RWPE2 (cell line): Measurements from ENCODE around the gene FBRSL1.

Experiments
- ATAC-seq: fragments of 200-7000 bp; cut with Tn5 transposase; 3 replicates; pipeline ENCODE4 v1.9.1; 2021; ENCODE audit warnings: low read depth
- DNase-seq: peaks from one replicate; pipeline ENCODE4 v3.0.0-alpha.2; 2020; ENCODE audit warnings: low spot score
- H3K27ac ChIP-seq: fragments of 450-650 bp; 2 replicates; pipeline ENCODE4 v1.5.1; 2017; ENCODE audit warnings: mild to moderate bottlenecking; ENCODE audit not compliant: poor library complexity, severe bottlenecking
- H3K27me3 ChIP-seq: fragments of 250-450 bp; sonication (Bioruptor Pico); 2 replicates; pipeline ENCODE4 v1.5.1; 2021; ENCODE audit warnings: mild to moderate bottlenecking, moderate library complexity; ENCODE audit not compliant: insufficient read depth, poor library complexity, severe bottlenecking
- H3K36me3 ChIP-seq: fragments of 250-450 bp; sonication (Bioruptor Pico); 2 replicates; pipeline ENCODE4 v1.5.1; 2020; ENCODE audit warnings: low read depth, mild to moderate bottlenecking, moderate library complexity
- H3K4me1 ChIP-seq: fragments of 250-450 bp; sonication (Bioruptor Pico); 2 replicates; pipeline ENCODE4 v1.5.1; 2021; ENCODE audit warnings: mild to moderate bottlenecking, moderate library complexity; ENCODE audit not compliant: insufficient read depth, poor library complexity, severe bottlenecking
- H3K4me3 ChIP-seq: fragments of 250-450 bp; sonication (Bioruptor Pico); 2 replicates; pipeline ENCODE4 v1.5.1; 2021; ENCODE audit warnings: mild to moderate bottlenecking, moderate library complexity; ENCODE audit not compliant: severe bottlenecking
- H3K9me3 ChIP-seq: fragments of 250-450 bp; sonication (Bioruptor Pico); 2 replicates; pipeline ENCODE4 v1.5.1; 2021; ENCODE audit warnings: mild to moderate bottlenecking, moderate library complexity; ENCODE audit not compliant: severe bottlenecking
- TF ChIP-seq, protein P1 (sequence below): fragments of 450-650 bp; IDR thresholded peaks from one replicate; pipeline ENCODE4 v1.5.1; 2017; ENCODE audit warnings: mild to moderate bottlenecking, moderate library complexity; ENCODE audit not compliant: poor library complexity, severe bottlenecking

The FBRSL1 gene

DNA sequence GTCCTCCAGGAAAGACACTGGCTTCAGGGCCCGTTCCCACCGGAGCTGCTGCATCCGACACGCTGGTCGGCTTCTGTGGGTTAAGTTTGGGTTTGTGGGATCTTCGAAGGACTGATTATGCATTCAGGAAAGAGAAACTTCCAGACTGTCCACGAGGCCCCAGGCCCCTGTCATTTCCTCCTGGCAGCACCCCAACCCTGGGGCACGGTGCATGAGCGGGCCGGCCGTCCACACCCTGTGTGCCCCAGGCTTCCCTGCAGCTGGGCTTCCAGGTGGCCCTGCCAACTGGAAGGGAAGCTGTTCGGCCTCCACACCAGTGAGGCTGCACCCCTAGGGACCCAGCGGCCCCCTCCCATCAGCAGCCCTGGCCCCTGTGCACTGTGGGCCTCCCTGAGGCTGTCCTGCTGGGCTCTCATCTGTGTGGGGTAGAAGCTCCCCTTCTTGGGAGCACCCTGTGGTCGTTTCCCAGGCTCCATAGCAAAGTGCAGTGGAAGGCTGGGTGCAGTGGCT, 9.3 kb upstream of the FBRSL1 start:
- no peak for DNase-seq
- no peak overlapping the region for H3K4me3 ChIP-seq
- no peak for ATAC-seq
- H3K4me1 ChIP-seq: no peaks in the 10 kb centered on the region
- peaks cover 12% of the 10 kb centered on the region for H3K27me3 ChIP-seq
- H3K9me3 ChIP-seq: no peaks in the 10 kb centered on the region
- no peak overlapping the region for H3K27ac ChIP-seq
- TF ChIP-seq, protein P1, sequence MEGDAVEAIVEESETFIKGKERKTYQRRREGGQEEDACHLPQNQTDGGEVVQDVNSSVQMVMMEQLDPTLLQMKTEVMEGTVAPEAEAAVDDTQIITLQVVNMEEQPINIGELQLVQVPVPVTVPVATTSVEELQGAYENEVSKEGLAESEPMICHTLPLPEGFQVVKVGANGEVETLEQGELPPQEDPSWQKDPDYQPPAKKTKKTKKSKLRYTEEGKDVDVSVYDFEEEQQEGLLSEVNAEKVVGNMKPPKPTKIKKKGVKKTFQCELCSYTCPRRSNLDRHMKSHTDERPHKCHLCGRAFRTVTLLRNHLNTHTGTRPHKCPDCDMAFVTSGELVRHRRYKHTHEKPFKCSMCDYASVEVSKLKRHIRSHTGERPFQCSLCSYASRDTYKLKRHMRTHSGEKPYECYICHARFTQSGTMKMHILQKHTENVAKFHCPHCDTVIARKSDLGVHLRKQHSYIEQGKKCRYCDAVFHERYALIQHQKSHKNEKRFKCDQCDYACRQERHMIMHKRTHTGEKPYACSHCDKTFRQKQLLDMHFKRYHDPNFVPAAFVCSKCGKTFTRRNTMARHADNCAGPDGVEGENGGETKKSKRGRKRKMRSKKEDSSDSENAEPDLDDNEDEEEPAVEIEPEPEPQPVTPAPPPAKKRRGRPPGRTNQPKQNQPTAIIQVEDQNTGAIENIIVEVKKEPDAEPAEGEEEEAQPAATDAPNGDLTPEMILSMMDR: no peak
- no peaks in the 10 kb centered on the region for H3K36me3 ChIP-seq

DNA sequence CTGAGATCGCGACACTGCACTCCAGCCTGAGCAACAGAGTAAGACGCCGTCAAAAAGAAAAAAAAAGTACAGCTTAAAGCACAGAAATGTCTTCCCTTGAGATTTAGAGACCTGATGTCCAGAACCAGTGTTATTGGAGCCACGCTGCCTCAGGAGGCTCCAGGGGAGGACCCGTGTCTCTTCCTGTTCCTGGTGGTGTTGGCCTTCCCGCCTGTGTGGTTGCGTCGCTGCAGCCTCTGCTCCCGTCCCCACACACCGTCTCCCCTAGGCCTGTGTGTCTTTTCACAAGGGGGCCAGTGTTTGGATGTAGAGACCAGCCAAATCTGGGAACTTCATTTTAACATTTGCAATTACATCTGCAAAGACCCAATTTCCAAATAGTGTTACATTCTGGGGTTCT, 8.6 kb upstream of the FBRSL1 start:
- ATAC-seq (no peak), DNase-seq (no peak)
- TF ChIP-seq, protein P1: no peak
- no peaks in the 10 kb centered on the region for H3K36me3 ChIP-seq
- H3K27ac ChIP-seq: no peak overlapping the region
- no peaks in the 10 kb centered on the region for H3K4me1 ChIP-seq
- no peaks in the 10 kb centered on the region for H3K9me3 ChIP-seq
- peaks cover 12% of the 10 kb centered on the region for H3K27me3 ChIP-seq
- H3K4me3 ChIP-seq: no peak overlapping the region

DNA sequence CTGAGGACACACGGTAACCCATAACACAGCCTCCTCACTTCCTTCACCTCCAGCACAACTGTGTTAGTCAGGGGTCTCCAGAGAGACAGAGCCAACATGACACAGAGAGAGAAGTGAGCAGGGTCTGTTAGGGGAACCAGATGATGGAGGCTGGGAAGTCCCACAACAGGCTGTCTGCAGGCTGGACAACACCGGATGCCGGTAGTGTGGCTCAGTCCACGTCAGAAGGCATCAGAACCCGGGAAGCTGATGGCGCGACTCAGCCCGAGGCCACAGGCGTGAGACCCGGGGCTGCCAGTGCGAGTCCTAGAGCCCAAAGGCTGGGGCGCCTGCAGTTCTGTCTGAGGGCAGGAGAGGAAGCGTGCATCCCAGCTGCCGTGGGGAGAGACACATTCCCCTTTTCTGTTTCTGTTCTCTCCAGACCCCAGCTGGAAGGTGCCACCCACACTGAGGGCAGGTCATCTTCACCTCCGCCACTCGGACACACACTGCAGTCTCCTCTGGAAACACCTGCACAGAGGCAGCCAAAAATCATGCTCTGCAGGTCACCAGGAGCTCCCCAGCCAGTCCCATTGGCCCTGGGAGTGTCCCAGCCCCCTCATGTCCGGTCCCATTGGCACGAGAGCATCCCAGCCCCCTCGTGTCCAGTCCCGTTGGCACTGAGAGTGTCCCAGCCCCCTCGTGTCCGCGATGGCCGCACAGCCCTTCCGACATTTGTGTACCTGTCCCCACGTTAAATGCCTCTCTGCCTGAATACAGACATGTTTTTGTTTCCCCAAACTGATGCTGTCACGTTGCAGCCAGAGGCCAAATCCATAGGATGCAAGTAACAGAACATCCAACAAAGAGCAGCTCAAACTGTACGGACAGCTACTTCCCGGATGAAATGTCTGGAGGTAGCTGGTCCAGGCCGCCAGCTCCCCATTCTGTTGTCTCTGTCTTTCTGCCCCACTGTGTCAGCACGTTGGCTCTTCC, 7.9 kb upstream of the FBRSL1 start:
- H3K4me3 ChIP-seq: no peak overlapping the region
- ATAC-seq (no peak), DNase-seq (no peak)
- peaks cover 12% of the 10 kb centered on the region for H3K27me3 ChIP-seq
- no peaks in the 10 kb centered on the region for H3K9me3 ChIP-seq
- no peak overlapping the region for H3K27ac ChIP-seq
- H3K4me1 ChIP-seq: no peaks in the 10 kb centered on the region
- TF ChIP-seq, protein P1: no peak
- H3K36me3 ChIP-seq: no peaks in the 10 kb centered on the region

DNA sequence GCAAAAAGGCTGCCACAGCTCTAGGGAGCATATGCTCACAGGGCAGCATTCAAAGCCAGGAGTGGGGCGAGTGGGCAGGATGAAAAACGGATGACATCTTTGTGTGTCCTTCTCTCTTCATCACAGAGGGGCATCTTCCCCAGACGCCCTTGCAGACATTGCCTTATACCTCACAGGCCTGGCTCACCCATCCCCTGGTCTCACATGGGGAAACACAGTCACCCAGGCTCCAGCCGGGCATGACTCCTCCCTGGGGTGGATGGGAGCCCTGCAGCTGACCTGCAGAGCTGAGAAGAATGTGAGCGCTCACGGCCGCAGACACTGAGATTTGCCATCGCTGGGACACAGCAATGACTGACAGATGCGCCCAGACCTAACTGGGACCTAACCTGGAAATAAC, 7.2 kb upstream of the FBRSL1 start:
- Histone ChIP-seq H3K36me3 (no peaks in the 10 kb centered on the region), H3K4me3 (no peak overlapping the region), H3K4me1 (no peaks in the 10 kb centered on the region), H3K27me3 (peaks cover 12% of the 10 kb centered on the region), H3K27ac (no peak overlapping the region), H3K9me3 (no peaks in the 10 kb centered on the region)
- no peak for DNase-seq
- TF ChIP-seq, protein P1: no peak
- no peak for ATAC-seq

DNA sequence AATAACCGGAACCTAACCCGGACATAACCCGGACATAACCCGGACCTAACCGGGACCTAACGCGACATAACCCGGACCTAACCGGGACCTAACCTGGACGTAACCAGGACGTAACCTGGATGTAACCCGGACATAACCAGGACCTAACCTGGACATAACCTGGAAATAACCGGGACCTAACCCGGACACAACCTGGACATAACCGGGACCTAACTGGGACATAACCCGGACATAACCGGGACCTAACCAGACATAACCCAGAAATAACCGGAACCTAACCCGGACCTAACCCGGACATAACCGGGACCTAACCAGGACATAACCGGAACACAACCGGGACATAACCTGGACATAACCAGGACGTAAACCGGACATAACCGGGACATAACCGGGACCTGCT, 6.7 kb upstream of the FBRSL1 start:
- H3K4me3 ChIP-seq: no peak overlapping the region
- no peaks in the 10 kb centered on the region for H3K4me1 ChIP-seq
- ATAC-seq (no peak), DNase-seq (no peak)
- no peak overlapping the region for H3K27ac ChIP-seq
- no peaks in the 10 kb centered on the region for H3K36me3 ChIP-seq
- H3K27me3 ChIP-seq: peaks cover 12% of the 10 kb centered on the region
- TF ChIP-seq, protein P1: no peak
- H3K9me3 ChIP-seq: no peaks in the 10 kb centered on the region
